GM18511 (cell line): ENCODE results near the gene NOBOX.
"Not testable (repeated sequence)": the region's sequence is repeated elsewhere in the genome, so short reads cannot be mapped to it uniquely, and the experiment has no call there.

Source experiments
- ATAC-seq: cut with Tn5 transposase; IDR thresholded peaks from one replicate; pipeline ENCODE4 v1.9.1; 2021; ENCODE audit warnings: mild to moderate bottlenecking, moderate library complexity; ENCODE audit not compliant: unreplicated experiment

Gene NOBOX

GRCh38 chr7:144397086-144397485 lies 6.4 kb downstream of the NOBOX start:
- no peak for ATAC-seq

- peak; percentile 88 for ATAC-seq
Measured at GRCh38 chr7:144391823-144392255, 11.7 kb downstream of the NOBOX start.

- ATAC-seq, result no peak
Measured at GRCh38 chr7:144391014-144391413, 12.5 kb downstream of the NOBOX start.

- no peak for ATAC-seq
Measured at GRCh38 chr7:144390481-144390880, 13.0 kb downstream of the NOBOX start.

GRCh38 chr7:144388950-144389349 lies 14.5 kb downstream of the NOBOX start:
- no peak for ATAC-seq

- no peak for ATAC-seq
Measured at GRCh38 chr7:144386741-144387140, 16.8 kb downstream of the NOBOX start.

GRCh38 chr7:144384555-144385245 lies 18.8 kb downstream of the NOBOX start:
- no peak for ATAC-seq

- ATAC-seq, result peak; percentile 61
Measured at GRCh38 chr7:144384071-144384470, 19.4 kb downstream of the NOBOX start.

- no peak for ATAC-seq
Measured at GRCh38 chr7:144379776-144380384, 23.6 kb downstream of the NOBOX start.

GRCh38 chr7:144378651-144379050 lies 24.8 kb downstream of the NOBOX start:
- no peak for ATAC-seq

GRCh38 chr7:144369221-144369620 lies 34.3 kb downstream of the NOBOX start:
- ATAC-seq, result not testable (repeated sequence)

GRCh38 chr7:144367250-144367649 lies 36.2 kb downstream of the NOBOX start:
- ATAC-seq, result not testable (repeated sequence)

GRCh38 chr7:144365523-144365922 lies 38.0 kb downstream of the NOBOX start:
- ATAC-seq, result not testable (repeated sequence)

GRCh38 chr7:144362061-144362460 lies 41.4 kb downstream of the NOBOX start:
- ATAC-seq, result not testable (repeated sequence)

- ATAC-seq, result not testable (repeated sequence)
Measured at GRCh38 chr7:144356860-144357259, 46.6 kb downstream of the NOBOX start.

- ATAC-seq, result not testable (repeated sequence)
Measured at GRCh38 chr7:144356185-144356584, 47.3 kb downstream of the NOBOX start.

- peak; percentile 79 for ATAC-seq
Measured at GRCh38 chr7:144355176-144355822, 48.2 kb downstream of the NOBOX start, which contains the start of gene ARHGEF5. ARHGEF5 (plus strand) TSS chr7:144355402; CDS start chr7:144362670, 7,268 bp downstream.

GRCh38 chr7:144351667-144352066 lies 51.8 kb downstream of the NOBOX start:
- not testable (repeated sequence) for ATAC-seq

- ATAC-seq, result peak; percentile 24
Measured at GRCh38 chr7:144348625-144349024, 54.9 kb downstream of the NOBOX start.
